GM18508 (cell line): ENCODE results near the gene ADD3.
"Not testable (repeated sequence)": the region's sequence is repeated elsewhere in the genome, so short reads cannot be mapped to it uniquely, and the experiment has no call there.

Source experiments
- ATAC-seq: cut with Tn5 transposase; IDR thresholded peaks from one replicate; pipeline ENCODE4 v1.9.1; 2021; ENCODE audit warnings: moderate number of reproducible peaks; ENCODE audit not compliant: insufficient read depth, unreplicated experiment

The ADD3 gene

DNA sequence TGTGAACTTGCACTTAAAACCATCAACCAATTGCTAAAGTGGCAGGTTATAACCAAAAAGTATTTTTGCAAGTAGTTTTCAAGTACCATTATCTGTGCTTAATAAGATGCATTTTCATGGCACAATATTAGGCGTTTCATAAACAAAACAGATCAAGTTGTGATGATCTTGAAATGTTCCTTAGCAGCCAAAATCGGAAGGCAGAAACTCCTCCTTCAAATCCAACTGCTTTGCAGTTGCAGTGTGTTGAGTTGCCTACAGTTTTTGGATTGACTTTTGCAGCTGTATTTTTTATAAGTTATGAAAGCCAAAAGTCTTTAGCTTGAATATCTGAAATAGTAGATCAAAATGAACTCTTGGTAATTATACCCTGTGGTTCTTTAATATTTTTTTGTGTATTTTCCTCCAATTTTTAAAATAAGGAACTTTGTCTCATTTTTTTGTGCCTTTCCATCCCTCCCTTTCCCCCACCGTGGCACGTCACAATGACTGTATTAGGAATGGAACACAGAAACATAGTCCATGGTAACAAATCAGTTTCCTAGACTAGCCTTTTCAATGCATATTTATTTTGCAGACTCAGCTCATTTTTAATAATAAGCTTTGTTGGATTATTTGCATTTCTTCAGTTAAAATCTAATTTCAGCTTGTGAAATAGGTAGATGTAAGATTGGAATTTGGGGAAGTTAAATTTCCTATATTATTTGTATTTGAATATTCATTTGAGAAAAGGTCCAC lies 80.8 kb downstream of the ADD3 start:
- ATAC-seq = no peak

DNA sequence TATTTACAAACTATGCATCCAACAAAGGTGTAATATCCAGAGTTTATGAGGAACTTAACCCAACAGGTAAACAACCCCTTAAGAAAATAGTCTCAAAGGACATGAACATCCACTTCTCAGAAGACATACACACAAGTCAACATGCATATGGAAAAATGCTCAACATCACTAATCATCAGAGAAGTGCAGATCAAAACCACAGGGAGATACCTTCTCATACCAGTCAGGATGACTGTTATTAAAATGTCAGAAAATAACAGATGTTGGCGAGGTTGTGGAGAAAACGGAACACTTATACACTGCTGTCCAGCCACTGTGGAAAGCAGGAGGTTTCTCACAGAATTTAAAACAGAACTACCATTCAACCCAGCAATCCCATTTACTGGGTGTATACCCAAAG lies 84.0 kb downstream of the ADD3 start:
- no peak for ATAC-seq

DNA sequence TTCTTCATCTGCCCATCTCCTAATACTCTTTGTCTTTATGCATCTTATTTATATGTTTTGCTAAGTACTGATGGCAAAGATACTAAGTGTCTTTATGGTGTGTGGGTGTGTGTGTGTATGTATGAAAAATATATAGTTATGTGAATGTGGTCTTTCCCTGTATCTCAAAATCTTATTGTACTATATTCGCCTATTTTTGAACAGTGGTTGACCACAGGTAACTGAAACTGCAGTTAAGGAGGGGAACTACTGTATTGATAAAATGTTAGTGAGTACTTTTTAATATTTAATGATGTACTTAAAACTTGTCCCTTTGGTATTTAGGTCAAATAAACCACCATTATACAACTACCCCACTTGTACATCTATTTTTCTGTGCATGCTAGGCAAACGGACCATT lies 85.9 kb downstream of the ADD3 start:
- peak; percentile 53 for ATAC-seq

DNA sequence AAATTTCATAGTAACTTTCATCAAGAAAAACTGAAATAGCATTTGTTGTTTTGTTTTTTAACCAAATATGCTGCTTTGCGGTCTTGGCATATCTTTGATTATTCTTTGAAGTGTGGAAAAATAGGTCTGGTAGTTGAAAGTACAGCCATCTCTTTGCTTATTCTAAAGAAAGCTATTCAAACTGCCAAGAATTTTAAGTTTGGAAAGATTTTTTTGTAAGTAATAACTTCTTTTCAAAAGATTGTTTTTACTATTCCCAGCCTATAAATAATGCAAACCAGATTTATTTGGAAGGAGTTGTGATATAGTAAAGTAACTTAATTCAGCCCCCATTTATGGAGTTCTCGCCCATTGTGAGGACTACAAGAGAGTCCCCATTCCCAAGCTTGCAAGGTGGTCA lies 87.0 kb downstream of the ADD3 start:
- ATAC-seq = no peak

DNA sequence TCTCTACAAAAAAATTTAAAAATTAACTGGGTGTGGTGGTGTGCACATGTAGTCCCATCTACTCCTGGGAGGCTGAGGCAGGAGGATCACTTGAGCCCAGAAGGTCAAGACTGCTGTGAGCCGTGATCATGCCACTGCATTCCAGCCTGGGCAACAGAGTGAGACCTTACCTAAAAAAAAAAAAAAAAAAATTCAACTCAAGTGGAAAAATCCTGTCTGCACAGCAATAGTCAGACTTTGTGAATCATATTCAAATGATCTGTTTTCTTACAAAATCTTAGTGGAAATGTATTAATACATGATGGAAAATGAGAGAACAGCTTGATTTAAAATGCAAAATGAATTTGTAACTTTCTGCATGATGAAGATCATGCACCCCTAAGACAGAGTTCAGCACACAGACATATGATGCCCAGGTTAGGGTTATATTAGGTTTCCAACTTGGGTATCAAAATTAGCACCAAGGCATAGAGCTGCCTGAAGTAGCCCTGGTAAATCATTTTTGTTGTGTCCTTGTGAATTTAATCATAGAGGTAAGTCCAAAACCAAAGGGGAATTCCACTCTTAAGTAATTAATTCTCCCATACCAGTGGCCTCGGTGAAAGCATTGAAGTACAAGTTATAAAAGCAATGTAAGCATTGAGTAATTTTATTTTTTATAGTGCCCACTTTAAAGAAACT lies 93.8 kb downstream of the ADD3 start:
- no peak for ATAC-seq

DNA sequence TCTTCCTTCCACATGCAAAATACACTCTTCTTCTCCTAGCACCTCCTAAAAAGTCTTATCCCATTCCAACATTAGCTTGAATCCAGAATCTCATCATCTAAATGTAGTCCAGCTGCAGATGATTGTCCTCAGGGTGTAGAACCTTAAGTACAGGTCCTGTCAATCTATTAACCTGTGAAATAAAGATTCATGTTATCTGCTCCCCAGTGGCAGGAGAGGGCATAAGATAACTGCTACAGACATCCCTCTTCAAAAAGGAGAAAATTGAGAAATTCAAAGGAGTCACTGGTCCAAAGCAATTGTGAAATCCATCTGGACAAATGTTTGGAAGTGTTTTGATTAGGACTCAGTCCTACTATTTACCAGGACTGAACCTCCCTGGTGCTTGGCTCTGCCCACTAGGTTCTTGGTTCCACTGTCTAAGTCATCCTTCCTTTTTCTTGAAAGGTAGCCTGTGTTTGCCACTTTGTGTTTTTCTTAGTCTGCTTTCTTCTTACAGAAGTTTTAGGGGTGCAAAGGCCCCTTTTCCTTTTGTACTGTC lies 96.2 kb downstream of the ADD3 start:
- no peak for ATAC-seq

DNA sequence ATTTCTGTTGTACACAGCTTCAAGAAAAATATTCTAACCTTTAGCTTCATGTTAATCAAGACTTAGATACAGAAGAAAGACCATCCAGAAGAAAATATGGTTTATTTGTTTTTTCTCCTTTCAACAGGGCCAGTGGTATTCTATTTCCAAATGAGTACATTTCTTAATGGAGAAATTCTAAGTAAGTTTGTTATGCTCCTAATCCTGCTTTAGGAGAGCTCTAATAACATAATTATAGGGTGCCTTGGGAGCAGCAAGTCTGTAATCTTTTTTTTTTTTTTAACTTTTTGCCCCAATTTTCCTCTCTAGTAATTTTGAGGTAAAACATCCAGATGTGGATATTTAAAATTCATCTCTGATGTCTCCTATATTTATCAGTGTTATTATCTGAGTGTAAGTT lies 98.1 kb downstream of the ADD3 start:
- ATAC-seq = no peak

DNA sequence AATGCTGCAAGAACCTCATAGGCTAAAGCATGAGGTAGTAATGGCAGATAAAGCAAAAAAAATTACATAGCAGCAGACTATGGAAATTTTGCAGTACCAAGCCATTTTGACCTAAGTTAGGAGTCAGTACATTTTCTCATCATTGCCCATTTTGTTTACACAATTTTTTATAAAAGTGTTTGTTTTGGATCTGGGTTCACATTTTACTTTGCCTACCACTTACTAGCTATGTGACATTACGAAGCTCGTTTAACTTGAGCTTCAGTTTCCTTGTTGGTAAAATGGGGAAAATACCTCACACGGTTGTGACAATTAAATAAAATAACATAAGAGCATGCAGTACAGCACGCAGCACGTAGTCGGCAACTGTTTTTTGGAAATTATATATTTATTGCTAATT lies 99.6 kb downstream of the ADD3 start:
- ATAC-seq = no peak

DNA sequence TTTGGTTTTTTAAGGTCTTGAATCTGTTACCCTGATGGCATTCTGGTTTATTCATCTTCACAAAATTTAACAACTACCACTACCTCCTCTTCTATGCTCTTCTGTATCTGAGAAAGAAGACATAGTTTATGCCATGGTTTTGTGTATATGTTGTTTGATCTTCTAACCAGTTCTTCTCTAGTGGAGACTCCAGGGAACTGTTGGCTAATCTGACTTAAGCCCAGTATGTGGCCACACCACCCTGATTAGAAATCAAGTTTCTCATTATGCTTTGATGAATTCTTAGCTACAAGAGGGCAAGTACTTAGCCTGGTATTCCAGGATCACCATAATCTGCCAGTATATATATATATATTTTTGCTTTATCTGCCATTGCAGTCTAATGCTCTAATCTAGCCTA lies 100.1 kb downstream of the ADD3 start:
- no peak for ATAC-seq

DNA sequence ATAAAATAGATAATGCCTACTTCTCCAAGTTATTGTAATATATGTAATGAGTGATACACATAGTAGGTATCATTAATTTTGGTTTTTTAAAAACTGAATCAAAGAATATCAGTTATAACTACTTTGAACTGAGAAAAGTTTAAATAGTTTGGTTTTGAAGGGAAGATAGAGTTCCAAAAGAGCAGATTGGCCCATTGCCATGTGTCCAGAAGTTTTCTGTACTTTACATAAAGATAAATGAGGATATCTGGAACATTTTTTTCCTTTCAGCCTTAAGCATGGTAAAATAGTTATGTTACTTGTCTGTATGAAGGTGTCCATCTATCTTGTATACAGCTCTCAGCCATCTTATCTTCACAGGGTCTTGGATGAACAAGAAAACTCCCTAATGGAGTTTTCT lies 101.7 kb downstream of the ADD3 start:
- no peak for ATAC-seq

DNA sequence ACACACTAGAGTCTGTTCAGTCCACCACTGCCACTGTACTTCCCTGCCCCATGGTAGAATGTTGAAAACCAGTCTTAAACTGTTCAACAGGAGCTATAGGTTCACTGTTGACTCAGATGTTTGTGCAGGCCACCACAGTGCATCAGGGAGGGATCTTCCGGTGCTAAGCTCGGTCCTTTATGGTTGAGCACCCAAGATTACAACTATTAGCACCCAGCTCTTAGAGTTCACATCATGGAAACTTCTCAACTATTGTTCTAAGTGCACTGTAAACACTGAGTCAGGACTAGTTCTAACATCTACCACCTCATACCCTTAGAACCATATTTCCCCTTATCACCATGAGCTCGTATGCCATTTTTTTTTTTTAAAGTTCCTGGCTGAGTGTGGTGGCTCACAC lies 102.6 kb downstream of the ADD3 start:
- ATAC-seq = no peak

DNA sequence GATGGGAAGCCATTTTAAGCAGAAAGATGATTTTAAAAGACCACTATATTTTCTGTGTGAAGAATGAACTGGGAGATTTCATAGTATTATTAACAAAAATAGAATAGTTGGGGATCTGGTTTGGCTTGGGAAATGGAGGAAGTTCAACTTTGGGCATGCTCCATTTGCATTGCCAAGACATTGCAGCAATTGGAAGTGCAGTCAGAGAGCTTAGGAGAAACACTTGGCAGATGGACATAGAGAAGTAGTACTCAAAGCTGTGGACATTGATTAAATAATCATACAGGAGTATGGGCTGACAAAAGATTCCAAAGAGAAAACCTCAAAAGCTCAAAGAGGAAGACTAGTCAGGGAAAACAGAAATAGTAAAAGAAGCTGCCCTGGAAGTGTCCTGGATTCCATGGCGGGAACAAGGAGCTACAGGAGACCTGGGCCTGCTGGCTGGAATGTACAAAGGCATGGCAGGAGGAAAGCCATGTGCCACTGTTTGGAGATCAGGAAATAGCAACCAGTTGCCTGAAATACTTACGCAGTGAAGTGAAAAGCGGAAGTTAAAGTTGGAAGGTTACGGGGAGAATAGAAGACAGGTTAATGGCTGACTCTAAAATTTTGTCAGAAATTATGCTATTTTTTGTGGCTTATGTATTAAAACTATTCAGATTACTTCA lies 106.0 kb downstream of the ADD3 start:
- ATAC-seq = no peak

DNA sequence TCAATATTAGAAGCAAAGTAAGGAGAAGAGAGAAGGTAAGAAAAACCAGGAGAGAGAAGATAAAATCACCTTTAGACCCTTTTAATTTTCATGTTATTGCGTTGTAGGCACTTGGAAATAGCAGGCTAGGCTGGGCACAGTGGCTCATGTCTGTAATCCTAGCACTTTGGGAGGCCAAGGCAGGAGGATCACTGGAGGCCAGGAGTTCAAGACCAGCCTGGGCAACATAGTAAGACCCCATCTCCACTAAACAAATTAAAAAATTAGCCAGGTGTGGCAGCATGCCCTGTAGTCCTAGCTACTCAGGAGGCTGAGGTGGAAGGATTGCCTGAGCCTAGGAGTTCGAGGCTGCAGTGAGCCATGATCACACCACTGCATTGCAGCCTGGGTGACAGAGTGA lies 106.9 kb downstream of the ADD3 start:
- not testable (repeated sequence) for ATAC-seq

DNA sequence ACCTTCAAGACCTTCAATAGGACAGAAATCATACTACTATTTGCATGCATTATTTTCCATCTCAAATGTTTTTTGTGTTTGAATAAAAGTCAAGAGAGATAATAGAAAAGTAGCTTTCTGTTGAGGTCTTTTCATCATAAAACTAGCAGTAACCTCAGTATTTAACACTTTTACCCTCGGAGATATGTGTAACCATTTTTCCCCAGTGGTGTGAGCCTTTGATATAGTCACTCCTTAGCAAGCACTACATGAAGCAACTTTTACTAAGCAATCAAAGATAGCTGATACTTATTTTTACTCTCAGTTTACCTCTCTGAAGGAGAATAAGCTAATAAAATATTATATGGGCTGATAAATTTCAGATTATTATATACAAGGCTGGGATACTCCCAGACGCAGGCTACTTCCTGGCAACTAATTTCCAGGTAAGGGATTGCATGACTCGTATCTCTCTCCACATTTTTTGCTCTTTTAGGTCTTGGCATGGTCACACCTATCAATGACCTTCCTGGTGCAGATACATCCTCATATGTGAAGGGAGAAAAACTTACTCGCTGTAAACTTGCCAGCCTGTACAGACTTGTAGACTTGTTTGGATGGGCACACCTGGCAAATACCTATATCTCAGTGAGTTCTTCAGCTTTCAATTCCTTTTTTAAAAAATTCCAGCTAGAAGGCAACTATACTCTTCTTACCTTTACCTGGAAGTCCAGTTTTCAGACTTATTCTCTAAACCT lies 108.2 kb downstream of the ADD3 start:
- ATAC-seq = no peak

DNA sequence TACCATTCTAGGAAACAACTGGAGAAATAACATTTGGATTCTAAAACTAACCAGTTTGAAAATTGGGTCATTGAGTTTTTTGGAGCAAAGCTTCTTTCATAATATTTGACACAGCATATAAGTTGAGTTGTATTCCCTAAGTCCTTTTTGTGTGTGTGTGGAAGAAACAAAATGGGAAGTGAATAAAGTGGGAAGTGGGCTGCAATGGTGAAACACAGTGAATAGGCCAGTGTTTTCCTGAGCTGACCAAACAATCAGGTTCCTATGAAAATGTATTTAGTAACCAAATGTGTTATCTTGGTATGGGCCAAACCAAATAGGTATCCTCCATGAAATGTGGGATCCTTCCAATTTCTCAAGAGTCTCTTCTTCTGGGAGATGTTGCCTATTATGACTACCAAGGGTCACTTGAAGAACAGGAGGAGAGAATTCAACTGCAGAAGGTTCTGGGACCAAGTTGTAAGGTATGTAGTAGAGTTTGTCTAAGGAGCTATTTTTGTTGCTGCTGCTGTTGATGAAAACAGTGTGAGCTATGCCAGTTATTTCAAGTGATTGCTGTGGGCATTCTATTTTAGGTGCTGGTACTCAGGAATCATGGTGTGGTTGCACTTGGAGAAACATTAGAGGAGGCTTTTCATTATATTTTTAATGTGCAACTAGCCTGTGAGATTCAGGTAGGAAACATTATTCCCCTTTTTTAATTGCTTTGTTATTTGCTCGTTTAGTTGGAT lies 111.3 kb downstream of the ADD3 start:
- ATAC-seq = no peak

DNA sequence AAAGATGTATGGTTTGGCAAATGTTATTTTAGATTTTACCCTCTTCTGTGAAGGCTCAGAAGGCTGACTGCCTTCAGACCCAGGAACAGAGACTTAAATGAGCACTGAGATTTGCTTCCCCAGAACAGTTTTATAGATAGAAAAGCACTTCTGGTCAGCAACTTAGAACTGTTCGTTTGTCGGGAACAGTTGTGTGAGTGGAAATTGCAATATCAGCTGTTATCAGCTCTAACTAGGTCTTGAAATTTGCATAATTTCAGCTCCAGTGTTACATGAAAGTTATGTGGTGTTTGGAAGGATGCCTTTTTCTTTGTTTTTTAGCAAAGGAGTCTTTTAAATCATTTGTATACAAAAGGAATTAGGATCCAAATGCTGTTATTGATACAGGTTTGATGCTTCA lies 115.8 kb downstream of the ADD3 start:
- ATAC-seq = no peak

DNA sequence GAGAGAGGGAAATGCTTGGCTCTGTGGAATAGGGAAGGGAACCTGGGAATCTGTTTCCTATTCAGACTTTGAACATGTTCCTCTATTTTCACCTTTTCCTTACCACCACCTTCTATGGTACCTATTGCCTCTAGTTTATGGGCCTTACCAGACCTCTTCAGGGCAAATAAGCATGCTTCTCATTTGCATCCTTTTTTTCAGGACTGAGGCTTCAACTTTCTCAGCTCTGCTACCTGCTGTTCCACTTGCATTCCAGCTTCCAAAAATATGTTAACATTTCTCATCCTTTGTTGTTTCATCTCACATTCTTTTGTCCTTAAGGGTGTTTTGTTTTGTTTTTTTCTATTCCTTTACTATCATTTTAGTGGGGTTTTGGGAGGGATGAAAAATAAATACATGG lies 121.7 kb downstream of the ADD3 start:
- no peak for ATAC-seq

DNA sequence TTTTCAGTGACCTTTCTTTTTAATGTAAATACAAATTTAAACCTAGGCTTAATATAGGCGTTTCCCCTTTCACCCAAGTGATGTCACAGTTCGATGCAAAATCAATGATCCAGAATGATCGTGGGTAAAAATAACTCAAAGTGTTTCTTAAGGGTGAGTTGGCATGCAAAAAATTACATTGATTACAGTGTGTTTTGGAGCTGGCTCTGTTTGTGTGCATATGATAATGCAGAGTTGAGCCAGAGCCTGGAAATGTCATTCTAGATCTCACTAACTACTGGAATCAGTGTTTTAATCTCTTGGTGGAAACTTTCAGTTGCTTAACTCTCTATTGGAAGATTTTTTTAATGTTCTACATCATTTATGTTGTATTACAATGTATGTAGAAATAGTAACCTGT lies 127.1 kb downstream of the ADD3 start:
- ATAC-seq = no peak

DNA sequence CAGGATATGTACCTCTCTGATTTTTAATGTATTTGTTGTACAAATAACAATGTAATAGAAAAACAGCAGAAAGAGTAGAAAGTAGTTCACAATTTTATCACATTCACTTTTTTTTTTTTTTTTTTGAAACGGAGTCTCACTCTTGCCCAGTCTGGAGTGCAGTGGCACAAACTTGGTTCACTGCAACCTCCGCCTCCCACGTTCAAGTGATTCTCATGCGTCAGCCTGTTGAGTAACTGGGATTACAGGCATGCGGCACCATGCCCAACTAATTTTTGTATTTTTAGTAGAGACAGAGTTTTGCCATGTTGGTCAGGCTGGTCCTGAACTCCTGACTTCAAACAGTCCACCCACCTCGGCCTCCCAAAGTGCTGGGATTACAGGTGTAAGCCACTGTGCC lies 128.1 kb downstream of the ADD3 start:
- not testable (repeated sequence) for ATAC-seq

DNA sequence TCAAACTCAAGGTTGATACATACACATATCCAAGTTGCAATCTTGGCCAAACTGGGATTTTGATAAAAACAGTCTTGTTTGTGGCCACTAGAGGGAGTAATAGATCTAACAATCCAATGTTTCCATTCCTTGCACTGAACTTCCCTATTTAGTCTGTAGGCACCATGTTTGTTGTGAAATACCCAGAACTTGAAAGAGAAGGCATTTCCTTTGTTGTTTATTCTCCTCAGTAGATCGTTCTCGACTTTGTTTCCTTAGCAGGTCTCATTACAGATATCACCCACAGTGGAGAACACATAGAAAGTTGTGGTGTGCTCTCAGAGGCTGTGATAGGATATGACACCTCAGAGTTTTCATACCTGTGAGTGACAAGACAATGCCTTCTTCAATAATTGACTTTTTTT lies 129.4 kb downstream of the ADD3 start:
- ATAC-seq = peak; percentile 56
